ENCODE data around the gene KYAT1.
A peak's percentile ranks its signal among the peaks of the same experiment; 100 is the strongest.
"Not testable (repeated sequence)": the region's sequence is repeated elsewhere in the genome, so short reads cannot be mapped to it uniquely, and the experiment has no call there.

KYAT1 gene

GRCh38 chr9:128818839-128819715 lies 62.7 kb downstream of the KYAT1 start:
- peak in 1 of 2 donors; percentile 13 for DNase-seq (ENCODE audit: low read depth in 2 of 2)

- peak; percentile 94 to 96 for DNase-seq (ENCODE audit: low read depth in 2 of 2)
These were observed 63.5 kb downstream of the KYAT1 start, which contains the start of gene ENDOG for GRCh38 chr9:128818099-128818838. Gene ENDOG (plus strand): TSS chr9:128818500. CDS start chr9:128818685, 185 bp downstream.

- DNase-seq (ENCODE audit: low read depth in 2 of 2): no peak
These were observed 70.9 kb downstream of the KYAT1 start for GRCh38 chr9:128810873-128811272.

- DNase-seq (ENCODE audit: low read depth in 2 of 2): no peak
These were observed 71.9 kb downstream of the KYAT1 start for GRCh38 chr9:128809831-128810230.

DNA sequence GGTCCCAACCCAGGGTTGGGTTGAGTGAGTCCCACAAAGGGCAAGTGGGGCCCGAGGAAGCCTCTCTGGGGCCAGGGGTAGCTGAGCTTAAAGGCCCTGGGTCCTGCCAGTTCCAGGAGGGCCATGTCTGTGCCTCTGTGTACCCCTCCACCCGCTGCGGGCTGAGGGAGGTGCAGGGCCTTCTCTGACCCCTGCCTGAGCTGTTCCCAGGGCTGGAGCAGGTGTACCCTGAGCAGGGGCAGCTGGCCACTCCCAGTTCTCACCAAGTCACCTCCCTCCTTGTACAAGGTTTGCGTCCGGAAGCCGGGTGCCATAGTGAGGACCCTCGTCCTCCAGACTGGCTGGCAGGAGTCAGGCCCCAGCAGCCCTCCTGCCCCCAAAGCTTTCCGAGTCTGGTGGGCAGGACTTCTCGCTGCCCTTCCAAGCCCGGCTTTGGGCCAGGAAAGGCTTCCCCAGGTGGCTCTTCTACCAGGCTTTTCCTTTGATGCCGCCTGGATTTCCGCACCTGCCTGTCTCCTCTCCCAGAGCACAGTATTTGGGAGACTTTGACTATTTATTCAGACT lies 72.6 kb downstream of the KYAT1 start:
- no peak for DNase-seq (ENCODE audit: low read depth in 2 of 2)

DNA sequence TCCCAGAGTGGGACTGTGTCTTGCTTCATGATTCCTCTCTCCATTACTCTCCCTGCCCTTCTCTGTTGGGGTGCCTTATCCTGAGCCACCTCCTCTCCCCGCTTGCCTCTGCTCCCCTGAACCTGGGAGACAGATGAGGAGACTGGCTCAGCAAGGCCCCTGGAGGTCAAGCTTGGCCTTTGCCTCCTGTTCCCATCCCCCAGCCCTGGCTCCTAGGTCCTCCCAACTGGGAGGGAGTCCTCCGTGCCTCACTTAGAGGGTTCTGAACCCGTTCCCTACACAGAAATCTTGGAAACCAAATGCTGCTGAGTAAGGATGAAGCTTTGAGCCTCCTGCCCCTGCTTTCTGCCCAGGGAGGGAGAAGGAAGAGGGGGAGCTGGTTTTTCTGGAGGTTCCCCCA lies 73.2 kb downstream of the KYAT1 start:
- no peak for DNase-seq (ENCODE audit: low read depth in 2 of 2)

DNA sequence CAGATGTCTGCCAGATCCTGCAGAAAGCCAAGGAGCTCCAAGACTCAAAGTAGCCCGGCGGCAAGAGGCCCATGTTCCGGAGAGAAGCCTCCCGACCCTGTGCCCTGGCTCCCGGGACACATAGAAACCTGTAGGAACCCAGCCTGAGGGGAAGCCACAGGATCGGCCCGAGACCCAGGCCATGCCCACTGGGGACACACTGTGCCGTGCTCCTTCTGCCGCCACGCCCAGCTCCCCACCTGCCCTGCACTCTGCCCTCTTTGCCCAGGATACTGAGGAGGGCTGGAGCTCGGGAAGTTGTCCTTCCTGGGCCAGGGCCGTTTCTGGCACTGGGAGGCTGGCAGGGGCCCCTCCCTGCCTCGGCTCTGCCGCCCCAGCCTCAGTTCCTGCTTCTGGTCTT lies 73.9 kb downstream of the KYAT1 start:
- no peak for DNase-seq (ENCODE audit: low read depth in 2 of 2)

- no peak for DNase-seq (ENCODE audit: low read depth in 2 of 2)
These were observed 76.1 kb downstream of the KYAT1 start for GRCh38 chr9:128805661-128806060.

GRCh38 chr9:128802482-128802881 lies 79.3 kb downstream of the KYAT1 start:
- DNase-seq (ENCODE audit: low read depth in 2 of 2): no peak

GRCh38 chr9:128800061-128800460 lies 81.7 kb downstream of the KYAT1 start:
- no peak for DNase-seq (ENCODE audit: low read depth in 2 of 2)

DNA sequence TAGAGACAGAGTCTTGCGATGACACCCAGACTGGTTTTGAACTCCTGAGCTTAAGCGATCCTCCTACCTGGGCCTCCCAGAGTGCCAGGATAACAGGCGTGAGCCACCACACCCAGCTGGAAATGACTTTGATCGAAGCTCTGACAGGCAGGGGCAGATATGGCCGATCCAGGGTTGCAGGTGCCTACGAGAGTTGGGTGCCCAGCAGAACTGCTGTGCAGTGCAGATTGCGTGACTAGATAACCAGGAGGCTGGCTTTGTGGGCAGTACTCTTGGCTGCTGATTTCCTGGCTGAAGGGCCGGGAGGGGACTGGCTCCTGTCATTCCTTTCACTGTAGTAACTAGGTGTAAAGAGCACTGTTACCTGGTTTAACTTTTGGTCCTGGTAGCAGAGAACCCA lies 82.9 kb downstream of the KYAT1 start:
- DNase-seq (ENCODE audit: low read depth in 2 of 2): no peak

GRCh38 chr9:128794961-128795360 lies 86.8 kb downstream of the KYAT1 start:
- not testable (repeated sequence) for DNase-seq (ENCODE audit: low read depth in 2 of 2)

DNA sequence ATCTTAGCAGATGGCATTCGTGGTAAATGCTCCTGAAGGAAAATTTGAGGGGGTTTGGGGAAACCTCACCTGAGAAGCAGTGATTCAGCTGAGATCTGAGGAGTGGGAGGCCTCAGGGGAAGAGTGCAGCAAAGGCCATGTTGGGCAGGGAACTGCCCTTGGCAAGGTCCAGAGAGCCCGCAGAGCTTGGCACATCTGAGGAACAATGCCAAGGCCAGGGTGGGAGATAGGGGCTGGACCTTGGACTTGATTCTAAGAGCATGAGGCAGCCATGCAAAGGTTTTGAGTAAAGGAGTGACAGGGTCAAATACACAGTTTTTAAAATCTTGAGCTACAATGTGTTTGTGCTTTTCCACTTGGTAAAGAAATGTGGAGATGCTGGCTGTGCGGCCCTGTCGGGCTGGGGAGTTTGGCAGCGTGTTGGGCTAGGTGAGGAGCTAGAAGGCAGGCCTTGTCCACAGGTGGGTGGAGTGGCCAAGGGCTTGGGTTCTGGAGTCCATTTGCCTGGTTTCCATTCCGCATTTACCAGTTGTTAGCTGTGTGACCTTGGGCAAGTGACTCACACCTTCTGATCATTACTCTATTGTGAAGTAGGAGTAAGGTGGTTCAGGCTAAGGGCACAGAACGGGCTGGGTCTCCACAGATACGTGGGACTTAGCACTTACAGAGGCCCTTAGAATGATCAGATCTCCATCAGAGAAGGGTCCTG lies 88.6 kb downstream of the KYAT1 start:
- no peak for DNase-seq (ENCODE audit: low read depth in 2 of 2)

GRCh38 chr9:128792134-128792533 lies 89.6 kb downstream of the KYAT1 start:
- DNase-seq (ENCODE audit: low read depth in 2 of 2): no peak

DNA sequence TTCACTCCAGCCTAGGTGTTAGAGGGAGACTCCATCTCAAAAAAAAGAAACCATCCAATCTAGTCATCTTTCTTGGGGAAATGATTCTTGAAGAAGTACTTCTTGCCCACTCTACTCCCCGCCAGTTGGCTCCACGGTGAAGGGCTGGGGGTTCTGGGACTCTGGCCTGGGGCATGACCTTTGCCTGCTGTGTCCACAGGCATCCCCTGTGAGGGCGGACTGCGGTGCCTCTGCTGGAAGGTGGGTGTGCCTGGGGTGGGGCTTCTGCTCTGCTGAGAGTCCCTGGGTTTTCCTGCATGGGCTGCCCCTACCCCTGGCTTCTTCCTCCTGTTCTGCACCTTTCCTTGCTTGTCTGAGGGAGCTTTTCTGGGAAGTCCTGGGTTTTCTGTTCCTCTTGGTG lies 91.2 kb downstream of the KYAT1 start:
- DNase-seq (ENCODE audit: low read depth in 2 of 2): no peak

DNA sequence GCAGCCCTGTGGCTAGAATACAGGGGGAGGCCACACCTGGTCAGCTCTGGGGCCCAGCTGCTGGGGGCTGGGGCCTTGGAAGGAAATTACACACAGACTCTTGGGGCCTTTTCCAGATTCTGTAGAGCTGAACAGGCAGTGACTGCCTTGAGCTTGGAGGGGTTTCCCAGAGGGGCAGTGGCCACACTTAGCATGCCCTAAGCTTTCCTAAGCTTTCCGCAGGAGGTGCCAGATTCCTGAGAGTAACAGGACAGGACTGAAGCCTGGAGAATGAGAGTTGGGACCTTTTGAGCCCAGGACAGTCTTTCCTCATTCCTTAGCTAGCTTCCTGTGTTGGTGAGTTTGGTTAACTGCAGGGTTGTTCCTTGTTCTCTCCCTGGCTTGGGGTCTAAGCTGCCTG lies 93.3 kb downstream of the KYAT1 start:
- DNase-seq (ENCODE audit: low read depth in 2 of 2): no peak

GRCh38 chr9:128787659-128788058 lies 94.1 kb downstream of the KYAT1 start:
- DNase-seq (ENCODE audit: low read depth in 2 of 2): no peak

- peak; percentile 81 to 84 for DNase-seq (ENCODE audit: low read depth in 2 of 2)
These were observed 94.8 kb downstream of the KYAT1 start, which contains the start of gene TBC1D13 for GRCh38 chr9:128786681-128787601. Gene TBC1D13 (plus strand): TSS chr9:128787253. CDS start chr9:128787354, 101 bp downstream.

DNA sequence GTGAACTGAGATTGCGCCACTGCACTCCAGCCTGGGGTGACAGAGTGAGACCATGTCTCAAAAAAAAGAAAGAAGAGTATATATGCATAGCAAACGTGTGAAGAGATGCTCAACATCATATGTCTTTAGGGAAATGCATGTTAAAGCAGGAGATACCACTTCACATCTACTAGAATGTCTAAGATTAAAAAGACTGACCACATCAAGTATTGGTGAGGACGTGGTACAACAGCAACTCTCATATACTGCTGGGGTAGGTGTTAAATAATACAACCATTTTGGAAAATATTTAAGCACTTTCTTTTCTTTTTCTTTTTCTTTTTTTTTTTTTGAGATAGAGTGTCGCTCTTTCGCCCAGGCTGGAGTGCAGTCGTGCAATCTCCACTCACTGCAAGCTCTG lies 96.3 kb downstream of the KYAT1 start:
- DNase-seq (ENCODE audit: low read depth in 2 of 2): no peak

Data from stimulated activated CD8-positive, alpha-beta memory T cell treated with anti-CD3 and anti-CD28 coated beads, Interleukin-7, amount 100 ng/mL, for 1 hour (primary cell).